Measurements from ENCODE around the gene SCNM1. TPM values are rescaled to one million over a fixed set of nuclear protein-coding genes. Genes with fewer than 3 reads are reported as not detected.

Gene SCNM1
- total RNA-seq, 1 experiment from 2014 or later = 34.1 TPM

GRCh38 chr1:151196292-151196800, 30.4 kb downstream of the SCNM1 start:
- CTCF ChIA-PET = interaction anchor here (0.7 to 1.7 kb wide), 6 partner anchors 34 to 640 kb away, joined by 3 to 12 read pairs (median 6); partner anchors contain the start of gene PSMD4
- H3K27ac ChIP-seq (ENCODE audit: low read depth, low read length) = peak overlapping the region; percentile 83
- no peaks in the 10 kb centered on the region for H3K27me3 ChIP-seq (ENCODE audit: insufficient read depth, low read length)
- peak overlapping the region; percentile 51 to 61 for H3K4me3 ChIP-seq (replicated peaks in 1 of 2; ENCODE audit: low read depth in 1 of 2, low read length in 2 of 2)
- RAD21 ChIA-PET (ENCODE audit: low non-redundant PET in 1 of 2, low total read pairs in 2 of 2, uncharacterized antibody in 2 of 2, unreplicated experiment in 2 of 2) = interaction anchor here in 1 of 2 experiments (1.0 kb wide), 1 partner anchor 56 kb away, joined by 4 read pairs; no protein-coding TSS in a partner anchor
- H3K9me3 ChIP-seq (ENCODE audit: control insufficient read depth in 1 of 2, insufficient read depth in 1 of 2, low read depth in 1 of 2, low read length in 2 of 2) = no peaks in the 10 kb centered on the region
- intact Hi-C loops (cut with micrococcal nuclease) = loop anchor here (1.0 to 5.0 kb wide), 6 partner anchors 55 to 641 kb away; partner anchors contain the start of genes C2CD4D, PI4KB, PSMB4 and ZNF687
- peak overlapping the region; percentile 92 for H3K4me2 ChIP-seq (ENCODE audit: low read length)
- peak overlapping the region; percentile 80 for H3K9ac ChIP-seq (ENCODE audit: low read length)
- BruUV-seq (replicated peaks) = no TSS peak
- no peaks in the 10 kb centered on the region for H3K9me2 ChIP-seq (ENCODE audit: insufficient read depth)
- H3K4me1 ChIP-seq (ENCODE audit: control insufficient read depth in 1 of 2, insufficient read depth in 2 of 2, low read length in 2 of 2) = peaks cover 29 to 43% of the 10 kb centered on the region in 2 experiments
- POLR2A ChIA-PET = interaction anchor here (0.6 to 1.5 kb wide), 7 partner anchors 56 to 819 kb away, joined by 3 to 4 read pairs (median 3); partner anchors contain the start of gene GABPB2
- H3K79me2 ChIP-seq (ENCODE audit: insufficient read depth, low read length) = peaks cover 45% of the 10 kb centered on the region
- H4K20me1 ChIP-seq (ENCODE audit: insufficient read depth) = no peaks in the 10 kb centered on the region
- peak; percentile 80 for DNase-seq (ENCODE audit: low read depth, low spot score)
- TF ChIP-seq CTCF (IDR thresholded peaks at IDR 0.05 in 2 of 3, conservative IDR thresholded peaks at IDR 0.05 in 1 of 3; ENCODE audit: borderline replicate concordance in 1 of 3, insufficient read depth in 1 of 3, low read depth in 2 of 3, low read length in 2 of 3) (peak in 2 of 3 experiments; percentile 53 to 54; a peak in 4 of 6 replicates), YY1 (IDR thresholded peaks at IDR 0.05; ENCODE audit: extremely low read depth, insufficient replicate concordance, low read depth, low read length) (peak; percentile 42), EZH2phosphoT487 (IDR thresholded peaks at IDR 0.05; ENCODE audit: borderline replicate concordance) (no peak)
- no peak overlapping the region for H2AFZ ChIP-seq (ENCODE audit: low read depth, low read length, poor library complexity, severe bottlenecking)
- H3K36me3 ChIP-seq (ENCODE audit: control insufficient read depth in 1 of 2, insufficient read depth in 2 of 2, low read length in 2 of 2) = no peaks in the 10 kb centered on the region
- ATAC-seq = peak; percentile 36

GRCh38 chr1:151197863-151198253, 31.9 kb downstream of the SCNM1 start:
- no peaks in the 10 kb centered on the region for H3K9me2 ChIP-seq (ENCODE audit: insufficient read depth)
- peak overlapping the region; percentile 81 for H3K4me2 ChIP-seq (ENCODE audit: low read length)
- ChIA-PET POLR2A (no interaction called here), CTCF (no interaction called here), RAD21 (ENCODE audit: low non-redundant PET in 1 of 2, low total read pairs in 2 of 2, uncharacterized antibody in 2 of 2, unreplicated experiment in 2 of 2) (no interaction called here)
- H4K20me1 ChIP-seq (ENCODE audit: insufficient read depth) = no peaks in the 10 kb centered on the region
- DNase-seq (ENCODE audit: low read depth, low spot score) (no peak), ATAC-seq (peak; percentile 28)
- H3K4me3 ChIP-seq (replicated peaks in 1 of 2; ENCODE audit: low read depth in 1 of 2, low read length in 2 of 2) = peak overlapping the region; percentile 79 to 90
- H3K27ac ChIP-seq (ENCODE audit: low read depth, low read length) = peak overlapping the region; percentile 83
- no peaks in the 10 kb centered on the region for H3K27me3 ChIP-seq (ENCODE audit: insufficient read depth, low read length)
- peaks cover 60% of the 10 kb centered on the region for H3K79me2 ChIP-seq (ENCODE audit: insufficient read depth, low read length)
- H3K9ac ChIP-seq (ENCODE audit: low read length) = peak overlapping the region; percentile 95
- intact Hi-C loops (cut with micrococcal nuclease) = loop anchor here (1.0 to 5.0 kb wide), 6 partner anchors 85 to 639 kb away; partner anchors contain the start of genes C2CD4D, PI4KB, PSMB4 and ZNF687
- no TSS peak for BruUV-seq (replicated peaks)
- peaks cover 0 to 2% of the 10 kb centered on the region in 2 experiments; a peak in 1 of 4 replicates for H3K36me3 ChIP-seq (ENCODE audit: control insufficient read depth in 1 of 2, insufficient read depth in 2 of 2, low read length in 2 of 2)
- H2AFZ ChIP-seq (ENCODE audit: low read depth, low read length, poor library complexity, severe bottlenecking) = no peak overlapping the region
- H3K4me1 ChIP-seq (ENCODE audit: control insufficient read depth in 1 of 2, insufficient read depth in 2 of 2, low read length in 2 of 2) = peaks cover 29 to 43% of the 10 kb centered on the region in 2 experiments
- H3K9me3 ChIP-seq (ENCODE audit: control insufficient read depth in 1 of 2, insufficient read depth in 1 of 2, low read depth in 1 of 2, low read length in 2 of 2) = no peaks in the 10 kb centered on the region
- TF ChIP-seq CBX3 (IDR thresholded peaks at IDR 0.05; ENCODE audit: low read depth) = no peak
- no peak for TF ChIP-seq ZFX (IDR thresholded peaks at IDR 0.05)
- TF ChIP-seq ELF1 (IDR thresholded peaks at IDR 0.05; ENCODE audit: borderline replicate concordance, low read depth) = no peak
- no peak for TF ChIP-seq CTCF (IDR thresholded peaks at IDR 0.05 in 2 of 3, conservative IDR thresholded peaks at IDR 0.05 in 1 of 3; ENCODE audit: borderline replicate concordance in 1 of 3, insufficient read depth in 1 of 3, low read depth in 2 of 3, low read length in 2 of 3)
- no peak for TF ChIP-seq RAD21 (IDR thresholded peaks at IDR 0.05; ENCODE audit: low read depth)
- TF ChIP-seq YY1 (IDR thresholded peaks at IDR 0.05; ENCODE audit: extremely low read depth, insufficient replicate concordance, low read depth, low read length) = no peak
- TF ChIP-seq SIN3A (IDR thresholded peaks at IDR 0.05; ENCODE audit: low read depth) = no peak
- no peak for TF ChIP-seq ATF3 (IDR thresholded peaks at IDR 0.05)
- TF ChIP-seq SRF (IDR thresholded peaks at IDR 0.05; ENCODE audit: low read depth) = no peak
- TF ChIP-seq EZH2 (IDR thresholded peaks at IDR 0.05) = no peak
- TF ChIP-seq JUND (IDR thresholded peaks at IDR 0.05) = no peak
- TF ChIP-seq FOSL1 (IDR thresholded peaks at IDR 0.05; ENCODE audit: low read depth) = no peak
- TF ChIP-seq SP1 (IDR thresholded peaks at IDR 0.05; ENCODE audit: low read depth) = no peak
- TF ChIP-seq EGR1 (IDR thresholded peaks at IDR 0.05; ENCODE audit: low read depth) = no peak
- no peak for TF ChIP-seq ZNF274 (IDR thresholded peaks at IDR 0.05; ENCODE audit: low read depth, low read length)
